ENCODE data around the gene NACC2. TPM values are rescaled to one million over a fixed set of nuclear protein-coding genes. Genes with fewer than 3 reads are reported as not detected.

NACC2 gene
- total RNA-seq, 5 donors from 2014 or later (not counting 1 experiment from before 2014, with no cell fraction given), result 4.2 to 11.7 (median 11.3) TPM

DNA sequence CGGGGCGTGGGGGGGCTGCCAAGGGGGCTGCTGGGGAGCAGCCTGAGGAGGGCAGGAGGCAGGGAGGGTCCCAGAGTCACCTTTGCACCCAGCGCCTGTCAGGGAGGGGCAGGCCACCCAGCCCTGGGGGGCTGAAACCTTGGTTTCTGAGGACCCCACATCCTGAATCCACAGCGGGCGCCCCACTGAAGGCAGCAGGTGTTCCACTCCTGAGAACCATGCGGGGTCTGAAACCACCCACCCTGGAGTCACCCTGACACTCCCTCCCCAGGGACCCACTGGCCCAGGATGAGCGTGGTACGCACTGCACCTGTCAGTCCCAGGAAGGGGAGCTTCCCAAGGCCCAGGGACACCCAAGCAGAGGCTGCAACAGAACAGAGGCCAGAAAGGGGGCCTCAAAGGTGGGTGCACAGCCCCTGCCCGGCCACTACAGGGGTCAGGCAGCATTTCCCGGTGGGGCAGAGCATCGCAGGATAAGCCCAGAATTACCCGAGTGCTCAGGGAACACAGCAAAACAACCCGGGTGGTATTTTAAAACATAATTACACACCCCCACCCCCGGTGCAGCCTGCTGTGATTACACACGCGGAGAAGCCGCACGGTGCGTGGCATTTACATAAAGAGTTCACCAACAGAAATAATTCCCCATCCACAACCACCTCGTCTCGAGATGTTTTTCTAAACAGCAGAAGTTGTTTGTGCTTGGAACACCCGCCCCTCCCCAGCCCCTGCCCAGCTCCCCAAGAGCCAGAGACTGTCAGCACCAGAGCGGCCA, 76.6 kb downstream of the NACC2 start:
- 90% methylated on average over 12 of the region's 23 CpGs for WGBS (ENCODE audit: insufficient coverage)
- H3K4me3 Mint-ChIP-seq, result no peak overlapping the region
- Histone ChIP-seq H3K36me3 (ENCODE audit: control insufficient read depth in 2 of 2, extremely low read depth in 1 of 2, insufficient read depth in 1 of 2, low read length in 1 of 2) (no peaks in the 10 kb centered on the region), H3K9me3 (no peaks in the 10 kb centered on the region), H3K4me1 (ENCODE audit: control insufficient read depth in 1 of 2, extremely low read depth in 1 of 2, insufficient read depth in 2 of 2, low read length in 2 of 2) (no peaks in the 10 kb centered on the region), H3K27ac (ENCODE audit: low read length) (no peak overlapping the region), H3K27me3 (replicated peaks in 1 of 2; ENCODE audit: control insufficient read depth in 2 of 2, extremely low read depth in 1 of 2, insufficient read depth in 2 of 2, low read length in 1 of 2) (peaks cover 0 to 2% of the 10 kb centered on the region in 2 experiments), H3K4me3 (ENCODE audit: control insufficient read depth in 1 of 2, extremely low read depth in 1 of 2, low read length in 1 of 2) (no peak overlapping the region)
- DNase-seq (no peak), ATAC-seq (replicated peaks in 1 of 4) (no peak)
- H3K4me1 Mint-ChIP-seq, result peaks cover 0 to 9% (median 0%) of the 10 kb centered on the region in 3 donors
- H3K27me3 Mint-ChIP-seq, result no peaks in the 10 kb centered on the region
- no peaks in the 10 kb centered on the region for H3K9me3 Mint-ChIP-seq
- ChIA-PET POLR2A (no interaction called here), CTCF (no interaction called here)
- peaks cover 7% of the 10 kb centered on the region for H3K36me3 Mint-ChIP-seq
- no peak overlapping the region for H3K27ac Mint-ChIP-seq

GRCh38 chr9:136017289-136018190, 77.5 kb downstream of the NACC2 start:
- Mint-ChIP-seq H3K27me3 (no peaks in the 10 kb centered on the region), H3K4me1 (peaks cover 0 to 9% (median 0%) of the 10 kb centered on the region in 3 donors), H3K27ac (no peak overlapping the region), H3K36me3 (peaks cover 7% of the 10 kb centered on the region), H3K9me3 (no peaks in the 10 kb centered on the region), H3K4me3 (no peak overlapping the region)
- DNase-seq (no peak), ATAC-seq (replicated peaks in 1 of 4) (no peak)
- Histone ChIP-seq H3K4me3 (ENCODE audit: control insufficient read depth in 1 of 2, extremely low read depth in 1 of 2, low read length in 1 of 2) (no peak overlapping the region), H3K4me1 (ENCODE audit: control insufficient read depth in 1 of 2, extremely low read depth in 1 of 2, insufficient read depth in 2 of 2, low read length in 2 of 2) (no peaks in the 10 kb centered on the region), H3K9me3 (no peaks in the 10 kb centered on the region), H3K36me3 (ENCODE audit: control insufficient read depth in 2 of 2, extremely low read depth in 1 of 2, insufficient read depth in 1 of 2, low read length in 1 of 2) (no peaks in the 10 kb centered on the region), H3K27me3 (replicated peaks in 1 of 2; ENCODE audit: control insufficient read depth in 2 of 2, extremely low read depth in 1 of 2, insufficient read depth in 2 of 2, low read length in 1 of 2) (peaks cover 0 to 2% of the 10 kb centered on the region in 2 experiments), H3K27ac (ENCODE audit: low read length) (no peak overlapping the region)
- WGBS (ENCODE audit: insufficient coverage), result 91% methylated on average over 20 of the region's 27 CpGs
- POLR2A ChIA-PET, result no interaction called here
- CTCF ChIA-PET, result no interaction called here

GRCh38 chr9:136016572-136017288, 78.4 kb downstream of the NACC2 start:
- Histone ChIP-seq H3K4me1 (ENCODE audit: control insufficient read depth in 1 of 2, extremely low read depth in 1 of 2, insufficient read depth in 2 of 2, low read length in 2 of 2) (no peaks in the 10 kb centered on the region), H3K36me3 (ENCODE audit: control insufficient read depth in 2 of 2, extremely low read depth in 1 of 2, insufficient read depth in 1 of 2, low read length in 1 of 2) (no peaks in the 10 kb centered on the region), H3K27me3 (replicated peaks in 1 of 2; ENCODE audit: control insufficient read depth in 2 of 2, extremely low read depth in 1 of 2, insufficient read depth in 2 of 2, low read length in 1 of 2) (peaks cover 0 to 2% of the 10 kb centered on the region in 2 experiments), H3K27ac (ENCODE audit: low read length) (no peak overlapping the region), H3K4me3 (ENCODE audit: control insufficient read depth in 1 of 2, extremely low read depth in 1 of 2, low read length in 1 of 2) (no peak overlapping the region), H3K9me3 (no peaks in the 10 kb centered on the region)
- ATAC-seq (replicated peaks in 1 of 4) (no peak), DNase-seq (no peak)
- H3K27ac Mint-ChIP-seq, result no peak overlapping the region
- ChIA-PET POLR2A (no interaction called here), CTCF (no interaction called here)
- H3K9me3 Mint-ChIP-seq, result no peaks in the 10 kb centered on the region
- peaks cover 0 to 9% (median 0%) of the 10 kb centered on the region in 3 donors for H3K4me1 Mint-ChIP-seq
- WGBS (ENCODE audit: insufficient coverage), result 94% methylated on average over 22 of the region's 23 CpGs
- peaks cover 8% of the 10 kb centered on the region for H3K36me3 Mint-ChIP-seq
- H3K4me3 Mint-ChIP-seq, result no peak overlapping the region
- H3K27me3 Mint-ChIP-seq, result no peaks in the 10 kb centered on the region

DNA sequence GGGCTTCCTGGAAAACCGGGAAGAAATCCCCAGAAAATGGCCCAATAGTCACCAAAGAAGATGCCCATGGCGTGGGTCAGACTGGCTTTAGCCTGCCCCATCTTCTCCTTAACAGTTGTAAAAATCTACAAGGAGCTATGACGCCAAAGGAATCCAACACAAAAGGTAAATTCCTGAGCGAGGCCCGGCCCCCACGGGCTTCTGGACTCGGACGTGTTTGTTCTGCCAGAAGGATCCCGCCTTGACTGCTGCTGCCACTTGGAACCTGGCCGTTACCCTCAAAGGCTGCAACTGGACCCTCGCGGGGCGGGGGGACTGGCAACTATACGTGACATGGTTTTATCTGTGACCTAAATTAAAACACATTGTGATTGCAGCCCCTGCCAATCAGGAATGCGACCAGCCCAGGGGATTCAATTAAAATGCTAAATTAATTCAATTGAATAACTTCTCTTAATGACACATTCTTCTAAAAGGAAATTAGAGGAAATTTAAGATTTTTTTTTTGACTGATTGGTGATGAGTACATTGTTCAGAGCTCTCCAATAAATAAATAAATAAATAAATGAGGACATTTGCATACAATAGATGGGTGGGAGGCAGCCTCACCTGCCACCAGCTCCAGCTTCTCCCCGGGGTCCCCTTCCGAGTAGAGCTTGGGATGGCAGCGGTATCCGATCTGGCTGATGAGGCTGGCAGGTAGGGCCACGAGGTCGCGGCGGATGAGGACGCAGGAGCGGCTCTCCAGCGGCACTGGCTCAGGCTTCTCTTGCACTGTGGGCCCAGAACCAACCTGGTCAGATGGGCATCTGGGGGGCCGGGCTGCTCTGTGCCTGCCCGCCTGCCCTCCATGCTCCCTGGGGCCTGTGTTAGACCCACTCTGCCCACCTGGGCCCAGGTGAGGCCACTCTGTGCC, 79.2 kb downstream of the NACC2 start:
- no peaks in the 10 kb centered on the region for H3K4me1 ChIP-seq (ENCODE audit: control insufficient read depth in 1 of 2, extremely low read depth in 1 of 2, insufficient read depth in 2 of 2, low read length in 2 of 2)
- no peaks in the 10 kb centered on the region for H3K36me3 ChIP-seq (ENCODE audit: control insufficient read depth in 2 of 2, extremely low read depth in 1 of 2, insufficient read depth in 1 of 2, low read length in 1 of 2)
- H3K9me3 Mint-ChIP-seq, result no peaks in the 10 kb centered on the region
- peaks cover 0 to 8% (median 0%) of the 10 kb centered on the region in 3 donors for H3K4me1 Mint-ChIP-seq
- no peak overlapping the region for H3K4me3 ChIP-seq (ENCODE audit: control insufficient read depth in 1 of 2, extremely low read depth in 1 of 2, low read length in 1 of 2)
- WGBS (ENCODE audit: insufficient coverage), result 94% methylated on average over 23 of the region's 28 CpGs
- ATAC-seq (replicated peaks in 1 of 4) (no peak), DNase-seq (peak in 1 of 35 experiments; percentile 2)
- ChIA-PET CTCF (no interaction called here), POLR2A (no interaction called here)
- no peak overlapping the region for H3K27ac ChIP-seq (ENCODE audit: low read length)
- no peak overlapping the region for H3K27ac Mint-ChIP-seq
- H3K27me3 ChIP-seq (replicated peaks in 1 of 2; ENCODE audit: control insufficient read depth in 2 of 2, extremely low read depth in 1 of 2, insufficient read depth in 2 of 2, low read length in 1 of 2), result peaks cover 0 to 2% of the 10 kb centered on the region in 2 experiments
- H3K27me3 Mint-ChIP-seq, result no peaks in the 10 kb centered on the region
- peaks cover 5% of the 10 kb centered on the region for H3K36me3 Mint-ChIP-seq
- no peak overlapping the region for H3K4me3 Mint-ChIP-seq
- no peaks in the 10 kb centered on the region for H3K9me3 ChIP-seq

GRCh38 chr9:136014924-136015633, 80.0 kb downstream of the NACC2 start:
- H3K4me3 Mint-ChIP-seq, result no peak overlapping the region
- DNase-seq (no peak), ATAC-seq (replicated peaks in 1 of 4) (no peak)
- Histone ChIP-seq H3K4me3 (ENCODE audit: control insufficient read depth in 1 of 2, extremely low read depth in 1 of 2, low read length in 1 of 2) (no peak overlapping the region), H3K36me3 (ENCODE audit: control insufficient read depth in 2 of 2, extremely low read depth in 1 of 2, insufficient read depth in 1 of 2, low read length in 1 of 2) (no peaks in the 10 kb centered on the region), H3K4me1 (ENCODE audit: control insufficient read depth in 1 of 2, extremely low read depth in 1 of 2, insufficient read depth in 2 of 2, low read length in 2 of 2) (no peaks in the 10 kb centered on the region), H3K27ac (ENCODE audit: low read length) (no peak overlapping the region), H3K9me3 (no peaks in the 10 kb centered on the region), H3K27me3 (replicated peaks in 1 of 2; ENCODE audit: control insufficient read depth in 2 of 2, extremely low read depth in 1 of 2, insufficient read depth in 2 of 2, low read length in 1 of 2) (peaks cover 0 to 2% of the 10 kb centered on the region in 2 experiments)
- no peaks in the 10 kb centered on the region for H3K9me3 Mint-ChIP-seq
- ChIA-PET POLR2A (no interaction called here), CTCF (no interaction called here)
- no peak overlapping the region for H3K27ac Mint-ChIP-seq
- H3K27me3 Mint-ChIP-seq, result no peaks in the 10 kb centered on the region
- WGBS (ENCODE audit: insufficient coverage), result 83% methylated on average over 14 of the region's 19 CpGs
- peaks cover 0 to 2% (median 0%) of the 10 kb centered on the region in 3 donors for H3K4me1 Mint-ChIP-seq
- H3K36me3 Mint-ChIP-seq, result peaks cover 3% of the 10 kb centered on the region

Data from T-cell (primary cell).